NCI-H2196 (cell line): ENCODE measurements around the gene KCNQ1.

ENCODE experiments used
- DNase-seq: peaks from one replicate; lab custom pipeline; 2025; ENCODE audit not compliant: unreplicated experiment; lab: John Stamatoyannopoulos, UW

Gene KCNQ1

GRCh38 chr11:2521733-2522630, 77.2 kb downstream of the KCNQ1 start:
- no peak for DNase-seq

GRCh38 chr11:2522631-2523255, 77.9 kb downstream of the KCNQ1 start:
- no peak for DNase-seq

- DNase-seq, result no peak
These were observed 79.1 kb downstream of the KCNQ1 start for GRCh38 chr11:2523821-2524391.

GRCh38 chr11:2524446-2525165, 79.8 kb downstream of the KCNQ1 start:
- no peak for DNase-seq

- peak; percentile 22 for DNase-seq
These were observed 80.5 kb downstream of the KCNQ1 start for GRCh38 chr11:2525166-2525861.

GRCh38 chr11:2525941-2526807, 81.4 kb downstream of the KCNQ1 start:
- DNase-seq, result peak; percentile 19

GRCh38 chr11:2526808-2527381, 82.1 kb downstream of the KCNQ1 start:
- DNase-seq, result peak; percentile 4

GRCh38 chr11:2527621-2528291, 82.9 kb downstream of the KCNQ1 start:
- DNase-seq, result no peak

- no peak for DNase-seq
These were observed 83.7 kb downstream of the KCNQ1 start for GRCh38 chr11:2528301-2529050.

GRCh38 chr11:2529173-2529572, 84.4 kb downstream of the KCNQ1 start:
- no peak for DNase-seq

- no peak for DNase-seq
These were observed 84.8 kb downstream of the KCNQ1 start for GRCh38 chr11:2529636-2530035.

GRCh38 chr11:2530131-2530854, 85.5 kb downstream of the KCNQ1 start:
- no peak for DNase-seq

- DNase-seq, result no peak
These were observed 86.0 kb downstream of the KCNQ1 start for GRCh38 chr11:2530855-2531200.

- peak; percentile 66 for DNase-seq
These were observed 86.6 kb downstream of the KCNQ1 start for GRCh38 chr11:2531277-2531986.

- no peak for DNase-seq
These were observed 87.3 kb downstream of the KCNQ1 start for GRCh38 chr11:2531987-2532703.
